ENCODE measurements around the gene KRTAP4-6. TPM values are rescaled to one million over a fixed set of nuclear protein-coding genes. Genes with fewer than 3 reads are reported as not detected.
A peak's percentile ranks its signal among the peaks of the same experiment; 100 is the strongest.

The KRTAP4-6 gene
- polyA plus RNA-seq, 2 of the 4 experiments (the other 2 are of a cell fraction), result not detected

DNA sequence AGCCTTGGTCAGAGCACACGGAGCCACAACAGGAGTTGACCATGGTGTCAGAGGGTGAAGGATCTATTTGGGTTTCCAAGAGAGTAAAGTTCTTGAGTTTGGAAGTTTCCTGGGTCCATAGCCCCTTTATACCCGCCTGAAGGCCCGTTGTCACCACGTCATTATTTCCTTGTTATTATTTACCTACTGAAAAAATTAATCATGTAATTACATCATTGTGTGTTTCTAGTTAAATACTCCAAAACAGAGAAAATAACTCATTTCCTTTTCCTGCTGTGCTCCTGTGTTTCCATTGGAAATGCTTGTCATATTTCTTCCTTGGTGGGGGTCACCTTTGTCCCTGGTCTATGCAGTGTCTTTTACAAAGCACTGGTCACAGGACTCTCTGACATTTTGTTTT, 42.3 kb downstream of the KRTAP4-6 start, which contains the start of gene KRTAP4-8:
Gene KRTAP4-8, minus strand, starts transcription at position 101 of the 400 bp plus-strand sequence. Its CDS starts 58 bp downstream, at position 43.
- POLR2A ChIA-PET, result no interaction called here
- H3K4me3 ChIP-seq, result no peak within 1 kb of the TSS
- CTCF ChIA-PET, result no interaction called here
- 37% methylated on average over 4 of the region's 4 CpGs for WGBS (ENCODE audit: missing lambda C conversion rate)
- DNase-seq (ENCODE audit: low read depth in 1 of 2, low spot score in 1 of 2) (no peak), ATAC-seq (no peak), FAIRE-seq (no peak)
- H3K4me2 ChIP-seq, result peak within 1 kb of the TSS; percentile 11; the same call in 2 of the 3 replicates
- peaks cover 24% of the 10 kb centered on the region; the same call in 2 of the 3 replicates for H3K4me1 ChIP-seq
- H3K9me3 ChIP-seq, result no peaks in the 10 kb centered on the region
- H3K27ac ChIP-seq, result peak within 1 kb of the TSS in 1 of 2 experiments; percentile 25; a peak in 2 of 6 replicates
- TF ChIP-seq ESRRA (IDR thresholded peaks at IDR 0.05; ENCODE audit: borderline replicate concordance, low read length) (no peak), TFCP2L1 (CRISPR knock-in tag; IDR thresholded peaks at IDR 0.05) (no peak), CEBPB (IDR thresholded peaks at IDR 0.05) (no peak), ZC3H11A (IDR thresholded peaks at IDR 0.05) (no peak), CHD2 (IDR thresholded peaks at IDR 0.05; ENCODE audit: low read length, partially characterized antibody) (no peak), EHF (CRISPR knock-in tag; IDR thresholded peaks at IDR 0.05) (no peak), ELK1 (IDR thresholded peaks at IDR 0.05; ENCODE audit: low read depth, low read length) (no peak), EP300 (IDR thresholded peaks at IDR 0.05) (no peak), POLR2A (IDR thresholded peaks at IDR 0.05; ENCODE audit: low read length) (no peak), NPAS2 (CRISPR knock-in tag; IDR thresholded peaks at IDR 0.05; ENCODE audit: borderline replicate concordance) (no peak), RCOR1 (IDR thresholded peaks at IDR 0.05; ENCODE audit: low read depth, low read length) (no peak), MAZ (IDR thresholded peaks at IDR 0.05; ENCODE audit: borderline replicate concordance, low read depth, low read length) (no peak), FOXS1 (CRISPR knock-in tag; IDR thresholded peaks at IDR 0.05) (no peak)
- TF ChIP-seq, protein P1, sequence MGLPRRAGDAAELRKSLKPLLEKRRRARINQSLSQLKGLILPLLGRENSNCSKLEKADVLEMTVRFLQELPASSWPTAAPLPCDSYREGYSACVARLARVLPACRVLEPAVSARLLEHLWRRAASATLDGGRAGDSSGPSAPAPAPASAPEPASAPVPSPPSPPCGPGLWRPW (IDR thresholded peaks at IDR 0.05), result no peak
- TF ChIP-seq, protein P2, sequence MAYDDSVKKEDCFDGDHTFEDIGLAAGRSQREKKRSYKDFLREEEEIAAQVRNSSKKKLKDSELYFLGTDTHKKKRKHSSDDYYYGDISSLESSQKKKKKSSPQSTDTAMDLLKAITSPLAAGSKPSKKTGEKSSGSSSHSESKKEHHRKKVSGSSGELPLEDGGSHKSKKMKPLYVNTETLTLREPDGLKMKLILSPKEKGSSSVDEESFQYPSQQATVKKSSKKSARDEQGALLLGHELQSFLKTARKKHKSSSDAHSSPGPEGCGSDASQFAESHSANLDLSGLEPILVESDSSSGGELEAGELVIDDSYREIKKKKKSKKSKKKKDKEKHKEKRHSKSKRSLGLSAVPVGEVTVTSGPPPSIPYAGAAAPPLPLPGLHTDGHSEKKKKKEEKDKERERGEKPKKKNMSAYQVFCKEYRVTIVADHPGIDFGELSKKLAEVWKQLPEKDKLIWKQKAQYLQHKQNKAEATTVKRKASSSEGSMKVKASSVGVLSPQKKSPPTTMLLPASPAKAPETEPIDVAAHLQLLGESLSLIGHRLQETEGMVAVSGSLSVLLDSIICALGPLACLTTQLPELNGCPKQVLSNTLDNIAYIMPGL (CRISPR knock-in tag; IDR thresholded peaks at IDR 0.05; ENCODE audit: borderline replicate concordance), result no peak

GRCh38 chr17:41096055-41096454, 44.3 kb downstream of the KRTAP4-6 start:
- DNase-seq (ENCODE audit: low read depth in 1 of 2, low spot score in 1 of 2), result no peak
- Histone ChIP-seq H3K4me2 (no peak overlapping the region), H3K27ac (no peak overlapping the region), H3K4me3 (no peak overlapping the region), H3K9me3 (no peaks in the 10 kb centered on the region), H3K4me1 (peaks cover 27% of the 10 kb centered on the region; the same call in 2 of the 3 replicates)
- FAIRE-seq, result no peak
- 92% methylated on average over 7 of the region's 7 CpGs for WGBS (ENCODE audit: missing lambda C conversion rate)
- POLR2A ChIA-PET, result no interaction called here
- TF ChIP-seq RARB (CRISPR knock-in tag; IDR thresholded peaks at IDR 0.05) (no peak), JUN (IDR thresholded peaks at IDR 0.05) (no peak), BHLHE40 (IDR thresholded peaks at IDR 0.05; ENCODE audit: low read depth, low read length) (no peak), HOXA7 (CRISPR knock-in tag; IDR thresholded peaks at IDR 0.05) (no peak)
- CTCF ChIA-PET, result no interaction called here
- ATAC-seq, result no peak

Small RNAs within 50 kb of the gene (small RNA-seq; reads per million reads assigned to genes)
- 0 reads per million in 6 experiments for gene KRTAP4-17P

Other genes with a start within 250 kb of the KRTAP4-6 start
Only the 30 nearest of the 39 such genes appear.
- gene KRTAP3-3, start 146.4 kb downstream of the KRTAP4-6 start, polyA plus RNA-seq (2011; rRNA removed), result not detected in 2 replicates
- gene KRTAP3-3, start 146.4 kb downstream of the KRTAP4-6 start, polyA plus RNA-seq (2017; fragmentation: RNase III; extraction: RNeasy Plus Mini Kit Qiagen cat#74134 plus additional on column Dnase treatment), result not detected in 3 replicates
- not detected in 2 replicates for gene KRTAP3-2, start 140.6 kb downstream of the KRTAP4-6 start, polyA plus RNA-seq (2011; rRNA removed)
- not detected in 3 replicates for gene KRTAP3-2, start 140.6 kb downstream of the KRTAP4-6 start, polyA plus RNA-seq (2017; fragmentation: RNase III; extraction: RNeasy Plus Mini Kit Qiagen cat#74134 plus additional on column Dnase treatment)
- gene KRTAP3-1, start 131.4 kb downstream of the KRTAP4-6 start, polyA plus RNA-seq (2011; rRNA removed), result not detected in 2 replicates
- not detected in 3 replicates for gene KRTAP3-1, start 131.4 kb downstream of the KRTAP4-6 start, polyA plus RNA-seq (2017; fragmentation: RNase III; extraction: RNeasy Plus Mini Kit Qiagen cat#74134 plus additional on column Dnase treatment)
- not detected in 2 replicates for gene KRTAP1-5, start 113.3 kb downstream of the KRTAP4-6 start, polyA plus RNA-seq (2011; rRNA removed)
- gene KRTAP1-5, start 113.3 kb downstream of the KRTAP4-6 start, polyA plus RNA-seq (2017; fragmentation: RNase III; extraction: RNeasy Plus Mini Kit Qiagen cat#74134 plus additional on column Dnase treatment), result not detected in 3 replicates
- gene KRTAP1-4, start 110.3 kb downstream of the KRTAP4-6 start, polyA plus RNA-seq (2011; rRNA removed), result not detected in 2 replicates
- gene KRTAP1-4, start 110.3 kb downstream of the KRTAP4-6 start, polyA plus RNA-seq (2017; fragmentation: RNase III; extraction: RNeasy Plus Mini Kit Qiagen cat#74134 plus additional on column Dnase treatment), result not detected in 3 replicates
- gene KRTAP1-3, start 105.7 kb downstream of the KRTAP4-6 start, polyA plus RNA-seq (2011; rRNA removed), result not detected in 2 replicates
- not detected in 3 replicates for gene KRTAP1-3, start 105.7 kb downstream of the KRTAP4-6 start, polyA plus RNA-seq (2017; fragmentation: RNase III; extraction: RNeasy Plus Mini Kit Qiagen cat#74134 plus additional on column Dnase treatment)
- gene KRTAP1-1, start 99.1 kb downstream of the KRTAP4-6 start, polyA plus RNA-seq (2011; rRNA removed), result not detected in 2 replicates
- gene KRTAP1-1, start 99.1 kb downstream of the KRTAP4-6 start, polyA plus RNA-seq (2017; fragmentation: RNase III; extraction: RNeasy Plus Mini Kit Qiagen cat#74134 plus additional on column Dnase treatment), result not detected in 3 replicates
- not detected in 2 replicates for gene KRTAP2-1, start 93.2 kb downstream of the KRTAP4-6 start, polyA plus RNA-seq (2011; rRNA removed)
- gene KRTAP2-1, start 93.2 kb downstream of the KRTAP4-6 start, polyA plus RNA-seq (2017; fragmentation: RNase III; extraction: RNeasy Plus Mini Kit Qiagen cat#74134 plus additional on column Dnase treatment), result not detected in 3 replicates
- gene KRTAP2-2, start 85.3 kb downstream of the KRTAP4-6 start, polyA plus RNA-seq (2011; rRNA removed), result not detected in 2 replicates
- gene KRTAP2-2, start 85.3 kb downstream of the KRTAP4-6 start, polyA plus RNA-seq (2017; fragmentation: RNase III; extraction: RNeasy Plus Mini Kit Qiagen cat#74134 plus additional on column Dnase treatment), result not detected in 3 replicates
- not detected in 2 replicates for gene KRTAP2-3, start 80.4 kb downstream of the KRTAP4-6 start, polyA plus RNA-seq (2011; rRNA removed)
- 0.10 TPM in 1 of 3 replicates, not detected in the others for gene KRTAP2-3, start 80.4 kb downstream of the KRTAP4-6 start, polyA plus RNA-seq (2017; fragmentation: RNase III; extraction: RNeasy Plus Mini Kit Qiagen cat#74134 plus additional on column Dnase treatment)
- not detected in 2 replicates for gene KRTAP2-4, start 74.7 kb downstream of the KRTAP4-6 start, polyA plus RNA-seq (2011; rRNA removed)
- gene KRTAP2-4, start 74.7 kb downstream of the KRTAP4-6 start, polyA plus RNA-seq (2017; fragmentation: RNase III; extraction: RNeasy Plus Mini Kit Qiagen cat#74134 plus additional on column Dnase treatment), result not detected in 3 replicates
- not detected in 2 replicates for gene KRTAP4-7, start 56.4 kb downstream of the KRTAP4-6 start, polyA plus RNA-seq (2011; rRNA removed)
- not detected in 3 replicates for gene KRTAP4-7, start 56.4 kb downstream of the KRTAP4-6 start, polyA plus RNA-seq (2017; fragmentation: RNase III; extraction: RNeasy Plus Mini Kit Qiagen cat#74134 plus additional on column Dnase treatment)
- not detected in 2 replicates for gene KRTAP4-8, start 42.4 kb downstream of the KRTAP4-6 start, polyA plus RNA-seq (2011; rRNA removed)
- not detected in 3 replicates for gene KRTAP4-8, start 42.4 kb downstream of the KRTAP4-6 start, polyA plus RNA-seq (2017; fragmentation: RNase III; extraction: RNeasy Plus Mini Kit Qiagen cat#74134 plus additional on column Dnase treatment)
- gene KRTAP4-16, start 38.3 kb downstream of the KRTAP4-6 start, polyA plus RNA-seq (2011; rRNA removed), result not detected in 2 replicates
- not detected in 3 replicates for gene KRTAP4-16, start 38.3 kb downstream of the KRTAP4-6 start, polyA plus RNA-seq (2017; fragmentation: RNase III; extraction: RNeasy Plus Mini Kit Qiagen cat#74134 plus additional on column Dnase treatment)
- not detected in 2 replicates for gene KRTAP4-9, start 35.2 kb downstream of the KRTAP4-6 start, polyA plus RNA-seq (2011; rRNA removed)
- not detected in 3 replicates for gene KRTAP4-9, start 35.2 kb downstream of the KRTAP4-6 start, polyA plus RNA-seq (2017; fragmentation: RNase III; extraction: RNeasy Plus Mini Kit Qiagen cat#74134 plus additional on column Dnase treatment)
- not detected in 2 replicates for gene KRTAP4-11, start 22.2 kb downstream of the KRTAP4-6 start, polyA plus RNA-seq (2011; rRNA removed)
- not detected in 3 replicates for gene KRTAP4-11, start 22.2 kb downstream of the KRTAP4-6 start, polyA plus RNA-seq (2017; fragmentation: RNase III; extraction: RNeasy Plus Mini Kit Qiagen cat#74134 plus additional on column Dnase treatment)
- not detected in 2 replicates for gene KRTAP4-12, start 16.4 kb downstream of the KRTAP4-6 start, polyA plus RNA-seq (2011; rRNA removed)
- not detected in 3 replicates for gene KRTAP4-12, start 16.4 kb downstream of the KRTAP4-6 start, polyA plus RNA-seq (2017; fragmentation: RNase III; extraction: RNeasy Plus Mini Kit Qiagen cat#74134 plus additional on column Dnase treatment)
- gene KRTAP4-5, start 9.3 kb upstream of the KRTAP4-6 start, polyA plus RNA-seq (2011; rRNA removed), result not detected in 2 replicates
- not detected in 3 replicates for gene KRTAP4-5, start 9.3 kb upstream of the KRTAP4-6 start, polyA plus RNA-seq (2017; fragmentation: RNase III; extraction: RNeasy Plus Mini Kit Qiagen cat#74134 plus additional on column Dnase treatment)
- gene KRTAP4-4, start 20.2 kb upstream of the KRTAP4-6 start, polyA plus RNA-seq (2011; rRNA removed), result not detected in 2 replicates
- gene KRTAP4-4, start 20.2 kb upstream of the KRTAP4-6 start, polyA plus RNA-seq (2017; fragmentation: RNase III; extraction: RNeasy Plus Mini Kit Qiagen cat#74134 plus additional on column Dnase treatment), result not detected in 3 replicates
- gene KRTAP4-3, start 27.7 kb upstream of the KRTAP4-6 start, polyA plus RNA-seq (2011; rRNA removed), result not detected in 2 replicates
- not detected in 3 replicates for gene KRTAP4-3, start 27.7 kb upstream of the KRTAP4-6 start, polyA plus RNA-seq (2017; fragmentation: RNase III; extraction: RNeasy Plus Mini Kit Qiagen cat#74134 plus additional on column Dnase treatment)
- not detected in 2 replicates for gene KRTAP4-2, start 37.7 kb upstream of the KRTAP4-6 start, polyA plus RNA-seq (2011; rRNA removed)
- gene KRTAP4-2, start 37.7 kb upstream of the KRTAP4-6 start, polyA plus RNA-seq (2017; fragmentation: RNase III; extraction: RNeasy Plus Mini Kit Qiagen cat#74134 plus additional on column Dnase treatment), result not detected in 3 replicates
- 0.32 TPM in 2 replicates for gene KRTAP4-1, start 44.4 kb upstream of the KRTAP4-6 start, polyA plus RNA-seq (2011; rRNA removed)
- gene KRTAP4-1, start 44.4 kb upstream of the KRTAP4-6 start, polyA plus RNA-seq (2017; fragmentation: RNase III; extraction: RNeasy Plus Mini Kit Qiagen cat#74134 plus additional on column Dnase treatment), result 0.12 TPM in 2 of 3 replicates, not detected in the other
- not detected in 2 replicates for gene KRTAP9-1, start 49.3 kb upstream of the KRTAP4-6 start, polyA plus RNA-seq (2011; rRNA removed)
- not detected in 3 replicates for gene KRTAP9-1, start 49.3 kb upstream of the KRTAP4-6 start, polyA plus RNA-seq (2017; fragmentation: RNase III; extraction: RNeasy Plus Mini Kit Qiagen cat#74134 plus additional on column Dnase treatment)
- gene KRTAP9-2, start 86.1 kb upstream of the KRTAP4-6 start, polyA plus RNA-seq (2011; rRNA removed), result not detected in 2 replicates
- gene KRTAP9-2, start 86.1 kb upstream of the KRTAP4-6 start, polyA plus RNA-seq (2017; fragmentation: RNase III; extraction: RNeasy Plus Mini Kit Qiagen cat#74134 plus additional on column Dnase treatment), result not detected in 3 replicates
- not detected in 2 replicates for gene KRTAP9-3, start 91.9 kb upstream of the KRTAP4-6 start, polyA plus RNA-seq (2011; rRNA removed)
- not detected in 3 replicates for gene KRTAP9-3, start 91.9 kb upstream of the KRTAP4-6 start, polyA plus RNA-seq (2017; fragmentation: RNase III; extraction: RNeasy Plus Mini Kit Qiagen cat#74134 plus additional on column Dnase treatment)
- gene KRTAP9-8, start 97.5 kb upstream of the KRTAP4-6 start, polyA plus RNA-seq (2011; rRNA removed), result not detected in 2 replicates
- not detected in 3 replicates for gene KRTAP9-8, start 97.5 kb upstream of the KRTAP4-6 start, polyA plus RNA-seq (2017; fragmentation: RNase III; extraction: RNeasy Plus Mini Kit Qiagen cat#74134 plus additional on column Dnase treatment)
- not detected in 2 replicates for gene KRTAP9-4, start 109.1 kb upstream of the KRTAP4-6 start, polyA plus RNA-seq (2011; rRNA removed)
- not detected in 3 replicates for gene KRTAP9-4, start 109.1 kb upstream of the KRTAP4-6 start, polyA plus RNA-seq (2017; fragmentation: RNase III; extraction: RNeasy Plus Mini Kit Qiagen cat#74134 plus additional on column Dnase treatment)
- not detected in 2 replicates for gene KRTAP9-9, start 114.8 kb upstream of the KRTAP4-6 start, polyA plus RNA-seq (2011; rRNA removed)
- not detected in 3 replicates for gene KRTAP9-9, start 114.8 kb upstream of the KRTAP4-6 start, polyA plus RNA-seq (2017; fragmentation: RNase III; extraction: RNeasy Plus Mini Kit Qiagen cat#74134 plus additional on column Dnase treatment)
- not detected in 2 replicates for gene KRTAP9-6, start 124.8 kb upstream of the KRTAP4-6 start, polyA plus RNA-seq (2011; rRNA removed)
- gene KRTAP9-6, start 124.8 kb upstream of the KRTAP4-6 start, polyA plus RNA-seq (2017; fragmentation: RNase III; extraction: RNeasy Plus Mini Kit Qiagen cat#74134 plus additional on column Dnase treatment), result not detected in 3 replicates
- not detected in 2 replicates for gene KRTAP9-7, start 135.2 kb upstream of the KRTAP4-6 start, polyA plus RNA-seq (2011; rRNA removed)
- gene KRTAP9-7, start 135.2 kb upstream of the KRTAP4-6 start, polyA plus RNA-seq (2017; fragmentation: RNase III; extraction: RNeasy Plus Mini Kit Qiagen cat#74134 plus additional on column Dnase treatment), result not detected in 3 replicates

All from A549 (cell line).